A549 (cell line): ENCODE measurements around the gene KCNAB2. TPM values are rescaled to one million over a fixed set of nuclear protein-coding genes. Genes with fewer than 3 reads are reported as not detected.

Source experiments
- ATAC-seq, 2 experiments: fragments of 200-7000 bp in 1 of 2; fragments of >200 bp in 1 of 2; cut with Nextera tagmentation in 1 of 2; cut with Tn5 transposase in 1 of 2; 3 replicates each; pipeline versions ENCODE4 v1.8.0 to v1.9.1; 2018 to 2020; ENCODE audit warnings: mild to moderate bottlenecking in 1 of 2, moderate library complexity in 1 of 2
- CTCF ChIA-PET: fragments of 300-600 bp; sonication (Branson Sonifier 250); formaldehyde crosslinking; extraction: SDS; loops from one replicate; lab custom pipeline; 2021; ENCODE audit warnings: antibody characterized with exemption, inconsistent platforms; lab: Yijun Ruan, JAX
- POLR2A ChIA-PET: fragments of 350-600 bp; formaldehyde crosslinking; extraction: SDS; loops from one replicate; lab custom pipeline; 2021; ENCODE audit warnings: antibody characterized with exemption, inconsistent platforms; lab: Yijun Ruan, JAX
- DNase-seq, 2 experiments: peaks; one replicate each; pipeline versions ENCODE4 v3.0.0 to v3.0.0-alpha.2; 2011 to 2016; ENCODE audit warnings: low read depth in 1 of 2, low spot score in 1 of 2
- FAIRE-seq: peaks from 2 replicates; lab custom pipeline; 2011; peaks lifted over from hg19 to GRCh38; lab: Jason Lieb, UNC
- H3K27ac ChIP-seq, 2 experiments: fragments of >200 bp; sonication (Bioruptor Twin); formaldehyde crosslinking; 3 replicates each; pipeline ENCODE4 v1.5.1; 2016 to 2017
- H3K4me1 ChIP-seq: fragments of >200 bp; sonication (Bioruptor Twin); formaldehyde crosslinking; 3 replicates; pipeline ENCODE4 v1.6.1; 2016
- H3K4me2 ChIP-seq: fragments of >200 bp; sonication (Bioruptor Twin); formaldehyde crosslinking; 3 replicates; pipeline ENCODE4 v1.6.1; 2016
- H3K4me3 ChIP-seq: fragments of >200 bp; sonication (Bioruptor Twin); formaldehyde crosslinking; 3 replicates; pipeline ENCODE4 v1.5.1; 2016
- H3K9me3 ChIP-seq: fragments of >200 bp; sonication (Bioruptor Twin); formaldehyde crosslinking; 3 replicates; pipeline ENCODE4 v1.6.1; 2016
- BCL3 ChIP-seq: fragments of >200 bp; sonication (Bioruptor Twin); formaldehyde crosslinking; IDR thresholded peaks from 3 replicates; pipeline ENCODE4 v1.6.1; 2016
- BHLHE40 ChIP-seq: IDR thresholded peaks from 2 replicates; pipeline ENCODE4 v1.6.1; 2012; ENCODE audit warnings: low read depth, low read length, inconsistent platforms
- CBX8 ChIP-seq: fragments of 200-600 bp; sonication (generic); IDR thresholded peaks from 2 replicates; pipeline ENCODE4 v1.6.1; 2016
- E2F6 ChIP-seq: IDR thresholded peaks from 2 replicates; pipeline ENCODE4 v1.6.1; 2012; ENCODE audit warnings: low read depth, borderline replicate concordance
- ESRRA ChIP-seq: fragments of 150-350 bp; IDR thresholded peaks from 2 replicates; pipeline ENCODE4 v1.6.1; 2014; ENCODE audit warnings: mild to moderate bottlenecking, low read length, borderline replicate concordance
- FOSB ChIP-seq: fragments of 250-450 bp; sonication (Bioruptor Pico); IDR thresholded peaks from 2 replicates; pipeline ENCODE4 v1.5.0; 2020; ENCODE audit warnings: mild to moderate bottlenecking, moderate library complexity
- FOXS1 ChIP-seq: fragments of 250-450 bp; sonication (Bioruptor Pico); IDR thresholded peaks from 2 replicates; pipeline ENCODE4 v1.5.0; 2020; ENCODE audit warnings: mild to moderate bottlenecking, moderate library complexity
- HOXA7 ChIP-seq: fragments of 250-450 bp; sonication (Bioruptor Pico); IDR thresholded peaks from 2 replicates; pipeline ENCODE4 v1.5.0; 2020; ENCODE audit warnings: mild to moderate bottlenecking, moderate library complexity
- HOXB13 ChIP-seq: fragments of 250-450 bp; sonication (Bioruptor Pico); IDR thresholded peaks from 2 replicates; pipeline ENCODE4 v1.5.0; 2020; ENCODE audit warnings: low read depth, mild to moderate bottlenecking, moderate library complexity
- HOXB5 ChIP-seq: fragments of 250-450 bp; sonication (Bioruptor Pico); IDR thresholded peaks from 2 replicates; pipeline ENCODE4 v1.5.0; 2020; ENCODE audit warnings: mild to moderate bottlenecking, moderate library complexity
- JUNB ChIP-seq: fragments of >200 bp; sonication (Bioruptor Twin); formaldehyde crosslinking; IDR thresholded peaks from 2 replicates; pipeline ENCODE4 v1.6.1; 2016
- MAX ChIP-seq: IDR thresholded peaks from 2 replicates; pipeline ENCODE4 v1.6.1; 2012
- MYC ChIP-seq: IDR thresholded peaks from 2 replicates; pipeline ENCODE4 v1.6.1; 2012; ENCODE audit warnings: mild to moderate bottlenecking, inconsistent platforms, low read length, improper control_type of control experiment, borderline replicate concordance
- NFE2L2 ChIP-seq: fragments of 150-350 bp; conservative IDR thresholded peaks from 2 replicates; pipeline ENCODE4 v1.6.1; 2014; ENCODE audit warnings: low read length
- PBX3 ChIP-seq: IDR thresholded peaks from 2 replicates; pipeline ENCODE4 v1.6.1; 2012
- POLR2A ChIP-seq: IDR thresholded peaks from 2 replicates; pipeline ENCODE4 v1.6.1; 2012; ENCODE audit warnings: mild to moderate bottlenecking, low read length
- RAD21 ChIP-seq, 2 experiments: fragments of >200 bp in 1 of 2; sonication (Bioruptor Twin) in 1 of 2; formaldehyde crosslinking in 1 of 2; IDR thresholded peaks in 1 of 2; conservative IDR thresholded peaks in 1 of 2; 2 replicates in 1 of 2; 3 replicates in 1 of 2; pipeline ENCODE4 v1.6.1; 2012 to 2018; ENCODE audit warnings: inconsistent platforms in 1 of 2
- RCOR1 ChIP-seq: fragments of 150-350 bp; IDR thresholded peaks from 2 replicates; pipeline ENCODE4 v1.6.1; 2014; ENCODE audit warnings: antibody characterized with exemption, low read length, low read depth
- RFX5 ChIP-seq: fragments of 450-650 bp; IDR thresholded peaks from 2 replicates; pipeline ENCODE4 v1.7.1; 2014; ENCODE audit warnings: antibody characterized with exemption, mild to moderate bottlenecking, moderate library complexity
- SREBF2 ChIP-seq: fragments of 450-650 bp; IDR thresholded peaks from 2 replicates; pipeline ENCODE4 v1.6.1; 2014; ENCODE audit warnings: mild to moderate bottlenecking, moderate library complexity
- TFCP2L1 ChIP-seq: fragments of 250-450 bp; sonication (Bioruptor Pico); IDR thresholded peaks from 2 replicates; pipeline ENCODE4 v1.5.0; 2021; ENCODE audit warnings: mild to moderate bottlenecking
- TP53 ChIP-seq: fragments of 250-450 bp; sonication (Bioruptor Pico); IDR thresholded peaks from 2 replicates; pipeline ENCODE4 v1.5.0; 2021; ENCODE audit warnings: mild to moderate bottlenecking, moderate library complexity
- USF2 ChIP-seq: fragments of 450-650 bp; IDR thresholded peaks from 2 replicates; pipeline ENCODE4 v1.6.1; 2014; ENCODE audit warnings: antibody characterized with exemption
- ZSCAN20 ChIP-seq: fragments of 250-450 bp; sonication (Bioruptor Pico); IDR thresholded peaks from 2 replicates; pipeline ENCODE4 v1.8.0; 2022; ENCODE audit warnings: mild to moderate bottlenecking, moderate library complexity
- WGBS: methylation state at CpG from one replicate; pipeline ENCODE4 v1.1.6; 2017; ENCODE audit errors: missing lambda C conversion rate; 5-methylcytosine and 5-hydroxymethylcytosine counted together
- polyA plus RNA-seq, 4 experiments: library from polyadenylated mRNA; depleted of rRNA in 3 of 4; stranded (reverse); fragments of >200 nt; fragmentation: RNase III in 1 of 4; extraction: RNeasy Plus Mini Kit Qiagen cat#74134 plus additional on column Dnase treatment in 1 of 4; gene quantifications; 2 replicates in 3 of 4; 3 replicates in 1 of 4; pipeline ENCODE4 v1.2.3, GENCODE V29; 2011 to 2017

Gene KCNAB2
- polyA plus RNA-seq, 2 of the 4 experiments (the other 2 are of a cell fraction) = 7.3 to 9.9 TPM

- H3K4me1 ChIP-seq = no peaks in the 10 kb centered on the region
- no peak for ATAC-seq
- no peak overlapping the region for H3K27ac ChIP-seq
- ChIA-PET CTCF (no interaction called here), POLR2A (no interaction called here)
- no peak for TF ChIP-seq FOSB (CRISPR knock-in tag)
- no peak for TF ChIP-seq MAX
- no peak for TF ChIP-seq BHLHE40
- no peak for TF ChIP-seq RFX5
- TF ChIP-seq E2F6 = no peak
- TF ChIP-seq TFCP2L1 (CRISPR knock-in tag) = no peak
- no peak for DNase-seq
- H3K4me3 ChIP-seq = no peak overlapping the region
- no peak for FAIRE-seq
- 91% methylated on average over 10 of the region's 15 CpGs for WGBS
- H3K4me2 ChIP-seq = no peak overlapping the region
- no peaks in the 10 kb centered on the region for H3K9me3 ChIP-seq
These were observed 5.2 kb upstream of the KCNAB2 start for GRCh38 chr1:6040444-6040843.

- no peaks in the 10 kb centered on the region for H3K9me3 ChIP-seq
- no peak overlapping the region for H3K27ac ChIP-seq
- WGBS = 90% methylated on average over 18 of the region's 22 CpGs
- no peaks in the 10 kb centered on the region for H3K4me1 ChIP-seq
- ChIA-PET CTCF (no interaction called here), POLR2A (no interaction called here)
- FAIRE-seq (no peak), ATAC-seq (peak in 1 of 2 experiments; percentile 44; a peak in 3 of 6 replicates), DNase-seq (no peak)
- no peak overlapping the region for H3K4me3 ChIP-seq
- TF ChIP-seq ESRRA = no peak
- no peak for TF ChIP-seq RAD21 (conservative IDR thresholded peaks at IDR 0.05 in 1 of 2, IDR thresholded peaks at IDR 0.05 in 1 of 2)
- TF ChIP-seq POLR2A = no peak
- no peak for TF ChIP-seq PBX3
- TF ChIP-seq NFE2L2 = no peak
- no peak for TF ChIP-seq HOXB13
- no peak for TF ChIP-seq SREBF2
- no peak for TF ChIP-seq RCOR1
- TF ChIP-seq E2F6 = no peak
- no peak for TF ChIP-seq USF2
- TF ChIP-seq CBX8 = no peak
- no peak for TF ChIP-seq FOXS1 (CRISPR knock-in tag)
- no peak for TF ChIP-seq BCL3
- no peak for TF ChIP-seq TP53 (CRISPR knock-in tag)
- no peak for TF ChIP-seq JUNB
- TF ChIP-seq HOXA7 (CRISPR knock-in tag) = no peak
- TF ChIP-seq MYC = no peak
- no peak for TF ChIP-seq ZSCAN20
- TF ChIP-seq HOXB5 (CRISPR knock-in tag) = no peak
- TF ChIP-seq TFCP2L1 (CRISPR knock-in tag) = no peak
- H3K4me2 ChIP-seq = no peak overlapping the region
These were observed 4.8 kb upstream of the KCNAB2 start for GRCh38 chr1:6040861-6041415.
